Measurements from ENCODE around the gene CCL4. TPM values are rescaled to one million over a fixed set of nuclear protein-coding genes. Genes with fewer than 3 reads are reported as not detected.

The CCL4 gene
- total RNA-seq, 1 donor from 2014 or later, result not detected

DNA sequence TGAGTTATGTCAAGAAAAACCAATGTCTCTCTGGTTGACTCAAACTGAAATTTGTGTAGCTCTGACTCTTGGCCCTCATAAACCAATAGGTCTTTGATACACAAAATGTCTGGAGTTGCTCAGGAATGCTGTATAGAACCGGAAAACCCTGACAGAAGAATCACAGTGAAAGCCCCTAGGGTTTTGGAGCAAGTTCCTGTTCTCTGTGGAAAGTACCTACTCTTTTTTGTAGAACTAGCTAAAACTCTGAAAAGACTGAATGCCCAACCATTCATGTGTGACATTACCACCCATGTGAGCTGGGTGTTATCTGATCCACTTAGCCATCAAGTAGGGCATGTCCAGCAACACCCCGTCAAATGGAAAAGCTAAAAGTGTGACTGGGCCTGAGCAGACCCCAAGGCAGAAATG is 28.8 kb downstream of the CCL4 start:
- H3K27me3 Mint-ChIP-seq (ENCODE audit: low read depth), result peaks cover 2% of the 10 kb centered on the region
- TF ChIP-seq, protein P1, sequence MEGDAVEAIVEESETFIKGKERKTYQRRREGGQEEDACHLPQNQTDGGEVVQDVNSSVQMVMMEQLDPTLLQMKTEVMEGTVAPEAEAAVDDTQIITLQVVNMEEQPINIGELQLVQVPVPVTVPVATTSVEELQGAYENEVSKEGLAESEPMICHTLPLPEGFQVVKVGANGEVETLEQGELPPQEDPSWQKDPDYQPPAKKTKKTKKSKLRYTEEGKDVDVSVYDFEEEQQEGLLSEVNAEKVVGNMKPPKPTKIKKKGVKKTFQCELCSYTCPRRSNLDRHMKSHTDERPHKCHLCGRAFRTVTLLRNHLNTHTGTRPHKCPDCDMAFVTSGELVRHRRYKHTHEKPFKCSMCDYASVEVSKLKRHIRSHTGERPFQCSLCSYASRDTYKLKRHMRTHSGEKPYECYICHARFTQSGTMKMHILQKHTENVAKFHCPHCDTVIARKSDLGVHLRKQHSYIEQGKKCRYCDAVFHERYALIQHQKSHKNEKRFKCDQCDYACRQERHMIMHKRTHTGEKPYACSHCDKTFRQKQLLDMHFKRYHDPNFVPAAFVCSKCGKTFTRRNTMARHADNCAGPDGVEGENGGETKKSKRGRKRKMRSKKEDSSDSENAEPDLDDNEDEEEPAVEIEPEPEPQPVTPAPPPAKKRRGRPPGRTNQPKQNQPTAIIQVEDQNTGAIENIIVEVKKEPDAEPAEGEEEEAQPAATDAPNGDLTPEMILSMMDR (conservative IDR thresholded peaks at IDR 0.05), result no peak

DNA sequence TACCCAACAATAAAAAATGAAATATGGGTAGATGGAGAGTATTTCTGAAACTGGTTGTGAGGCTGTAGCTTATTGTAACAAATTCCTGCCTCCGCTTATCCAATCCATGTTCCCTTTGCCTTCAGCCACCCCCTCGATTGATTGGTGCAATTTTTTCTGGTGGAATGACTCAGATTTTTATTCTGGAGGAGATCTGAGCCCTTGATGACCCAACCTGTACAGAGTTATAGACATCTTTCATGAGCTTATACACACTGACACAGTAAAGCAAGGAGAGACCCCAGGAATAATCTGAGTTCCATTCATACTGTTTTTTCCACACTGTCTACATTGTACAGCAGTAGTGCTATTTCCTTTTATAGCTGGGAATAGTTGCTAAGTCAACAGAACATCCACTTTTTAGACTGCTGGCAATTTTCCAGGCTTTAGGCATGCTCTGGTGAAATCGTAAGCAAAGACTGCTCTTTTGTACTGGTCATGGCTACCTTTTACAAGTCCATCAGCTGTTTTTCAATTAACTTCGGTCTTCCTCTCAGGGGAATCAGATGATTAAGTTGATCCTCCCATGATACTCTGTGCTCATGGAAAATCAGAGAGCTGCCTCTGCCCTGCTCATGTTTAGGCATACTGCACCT is 30.1 kb downstream of the CCL4 start:
- Mint-ChIP-seq H3K36me3 (ENCODE audit: low read depth) (no peaks in the 10 kb centered on the region), H3K27ac (ENCODE audit: unreplicated experiment) (no peak overlapping the region), H3K9me3 (peaks cover 2% of the 10 kb centered on the region), H3K27me3 (ENCODE audit: low read depth) (no peaks in the 10 kb centered on the region), H3K4me3 (no peak overlapping the region), H3K4me1 (peaks cover 3% of the 10 kb centered on the region)
- no peak for DNase-seq (ENCODE audit: low read depth, low spot score)
- TF ChIP-seq, protein P1 (conservative IDR thresholded peaks at IDR 0.05), result no peak

More for the DNA sequence above, 28.8 kb downstream of the CCL4 start:
- Mint-ChIP-seq H3K27ac (ENCODE audit: unreplicated experiment) (no peak overlapping the region), H3K9me3 (no peaks in the 10 kb centered on the region), H3K4me3 (no peak overlapping the region), H3K36me3 (ENCODE audit: low read depth) (no peaks in the 10 kb centered on the region), H3K4me1 (peaks cover 3% of the 10 kb centered on the region)
- no peak for DNase-seq (ENCODE audit: low read depth, low spot score)

DNA sequence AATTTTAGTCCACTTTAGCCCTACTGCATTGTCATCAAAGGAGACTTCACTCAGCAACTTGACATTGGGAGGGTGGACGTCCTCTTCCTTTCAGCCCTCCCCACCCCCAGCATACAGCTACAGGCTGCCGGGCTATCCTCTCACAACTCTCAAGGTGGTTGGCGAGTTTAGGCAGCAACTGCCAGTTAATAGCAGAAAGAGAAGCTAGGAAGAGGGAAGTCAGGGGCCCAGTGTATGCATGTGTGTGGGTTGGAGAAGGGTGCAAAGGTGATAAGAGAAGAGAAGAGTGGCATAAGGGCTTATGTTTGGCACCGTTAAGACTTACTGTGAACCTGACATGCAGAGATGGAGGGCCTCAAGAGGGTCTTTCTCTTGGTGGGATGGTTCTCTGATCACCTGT is 31.8 kb downstream of the CCL4 start:
- peaks cover 2% of the 10 kb centered on the region for H3K9me3 Mint-ChIP-seq
- no peak overlapping the region for H3K27ac Mint-ChIP-seq (ENCODE audit: unreplicated experiment)
- no peaks in the 10 kb centered on the region for H3K36me3 Mint-ChIP-seq (ENCODE audit: low read depth)
- TF ChIP-seq, protein P1 (conservative IDR thresholded peaks at IDR 0.05), result no peak
- H3K27me3 Mint-ChIP-seq (ENCODE audit: low read depth), result no peaks in the 10 kb centered on the region
- DNase-seq (ENCODE audit: low read depth, low spot score), result no peak
- peaks cover 3% of the 10 kb centered on the region for H3K4me1 Mint-ChIP-seq
- no peak overlapping the region for H3K4me3 Mint-ChIP-seq

- Mint-ChIP-seq H3K4me1 (peaks cover 3% of the 10 kb centered on the region), H3K36me3 (ENCODE audit: low read depth) (no peaks in the 10 kb centered on the region), H3K27ac (ENCODE audit: unreplicated experiment) (no peak overlapping the region), H3K9me3 (peaks cover 2% of the 10 kb centered on the region), H3K27me3 (ENCODE audit: low read depth) (peaks cover 2% of the 10 kb centered on the region), H3K4me3 (no peak overlapping the region)
- DNase-seq (ENCODE audit: low read depth, low spot score), result no peak
- TF ChIP-seq, protein P1 (conservative IDR thresholded peaks at IDR 0.05), result no peak
These were observed 32.4 kb downstream of the CCL4 start for GRCh38 chr17:36136036-36136435.

- TF ChIP-seq, protein P1 (conservative IDR thresholded peaks at IDR 0.05), result no peak
- peaks cover 2% of the 10 kb centered on the region for H3K9me3 Mint-ChIP-seq
- peaks cover 6% of the 10 kb centered on the region for H3K27me3 Mint-ChIP-seq (ENCODE audit: low read depth)
- H3K36me3 Mint-ChIP-seq (ENCODE audit: low read depth), result no peaks in the 10 kb centered on the region
- H3K4me1 Mint-ChIP-seq, result peaks cover 2% of the 10 kb centered on the region
- H3K4me3 Mint-ChIP-seq, result no peak overlapping the region
- no peak overlapping the region for H3K27ac Mint-ChIP-seq (ENCODE audit: unreplicated experiment)
- no peak for DNase-seq (ENCODE audit: low read depth, low spot score)
These were observed 32.8 kb downstream of the CCL4 start for GRCh38 chr17:36136439-36136838.

All from neural crest cell (in vitro differentiated cells).